NCI-H1048 (cell line): ENCODE measurements around the gene SOX12.
"Not testable (repeated sequence)": the region's sequence is repeated elsewhere in the genome, so short reads cannot be mapped to it uniquely, and the experiment has no call there.

Source experiments
- DNase-seq: peaks from one replicate; lab custom pipeline; 2025; lab: John Stamatoyannopoulos, UW

The SOX12 gene

DNA sequence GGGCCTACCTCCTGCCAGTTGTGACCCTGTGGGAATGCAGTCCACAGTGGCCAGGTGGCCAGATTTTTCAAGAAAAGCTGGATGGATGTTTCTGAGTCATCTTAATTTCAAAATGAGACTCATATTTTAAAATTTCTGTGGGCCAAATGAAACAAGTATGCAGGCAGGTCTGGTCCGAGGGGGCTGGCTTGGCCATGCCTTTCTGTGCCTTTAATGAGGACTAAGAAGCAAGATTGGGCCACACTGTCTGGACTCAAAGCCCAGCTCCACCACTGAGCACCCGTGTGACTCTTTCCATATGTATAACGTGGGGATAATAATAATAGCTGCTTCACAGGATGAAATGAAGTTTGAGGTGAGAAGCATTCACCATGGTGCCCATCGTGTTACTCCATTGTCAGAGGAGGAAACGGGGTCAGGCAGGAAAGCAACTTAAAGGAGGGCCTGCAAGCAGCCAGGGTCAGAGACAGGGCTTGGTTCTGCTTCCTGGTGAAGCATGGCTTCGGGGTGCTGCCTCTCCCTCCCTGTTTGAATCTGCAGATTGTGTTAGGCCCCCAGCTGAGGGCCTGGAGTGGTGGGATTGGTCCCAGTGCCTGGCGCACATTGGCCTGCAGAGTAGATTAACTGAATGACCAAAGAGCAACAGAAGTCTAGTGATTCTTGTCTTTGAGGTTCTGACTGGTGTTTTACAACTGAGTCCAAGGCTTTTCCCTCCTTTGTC, 3.8 kb downstream of the SOX12 start:
- DNase-seq, result no peak

DNA sequence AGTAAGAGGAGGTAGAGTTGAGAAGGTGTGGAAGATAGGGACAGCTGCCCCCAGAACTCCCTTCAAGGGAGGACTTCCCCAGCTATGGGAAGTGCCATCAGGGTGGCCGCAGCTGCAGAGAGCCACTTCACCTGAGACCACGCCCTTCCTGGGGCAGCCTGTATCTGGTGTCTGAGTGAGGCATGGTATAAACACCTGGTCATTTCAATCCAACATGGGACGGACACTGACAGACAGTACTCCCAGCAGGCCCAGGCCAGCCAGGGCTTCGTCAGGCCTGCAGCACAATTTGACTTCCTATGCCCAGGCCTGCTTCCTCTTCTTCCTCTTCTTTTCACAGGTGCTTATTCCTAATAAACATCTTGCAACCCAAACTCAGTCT, 4.5 kb downstream of the SOX12 start:
- DNase-seq, result no peak

DNA sequence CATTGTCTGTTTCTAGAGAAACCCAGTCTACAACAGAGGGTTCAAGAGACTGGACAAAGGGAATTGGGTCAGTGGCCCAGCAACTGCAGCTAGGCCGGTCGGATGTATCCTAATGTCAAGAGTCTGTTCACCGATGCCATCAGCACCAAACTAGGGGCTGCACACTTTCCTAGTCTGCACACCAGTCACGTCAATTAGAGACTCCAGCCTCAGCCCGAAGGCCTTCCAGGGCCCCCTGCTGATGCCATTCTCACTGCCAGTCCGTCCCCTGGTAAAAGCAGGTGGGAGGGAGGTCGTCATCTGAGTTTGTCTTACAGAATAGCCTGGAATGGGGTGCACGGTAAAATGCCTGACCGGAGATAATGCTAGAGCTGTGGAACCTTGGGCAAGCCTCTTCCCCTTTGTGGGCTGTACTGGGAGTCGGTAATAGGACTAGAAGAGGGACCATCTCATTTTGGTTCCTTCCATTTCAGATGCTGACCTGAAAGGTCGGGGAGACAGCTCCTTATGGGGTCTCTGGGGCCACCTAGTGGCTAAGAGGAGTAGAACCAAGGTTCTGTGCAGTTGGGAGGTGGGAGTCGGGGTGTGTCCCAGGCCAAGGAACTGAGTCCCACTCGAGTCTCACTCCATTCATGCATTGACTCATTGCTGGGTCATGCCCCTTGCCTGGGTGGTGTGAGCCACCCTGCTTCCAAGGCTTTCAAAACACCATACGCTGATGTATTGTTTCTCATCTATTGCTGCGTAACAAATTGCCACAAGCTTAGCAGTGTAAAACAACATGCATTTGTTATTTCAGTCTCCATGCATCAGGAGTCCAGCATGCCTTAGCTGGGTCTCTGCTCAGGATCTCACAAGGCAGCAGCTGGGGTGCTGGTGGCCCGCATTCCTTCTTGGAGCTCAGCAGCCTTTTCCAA, 5.1 kb downstream of the SOX12 start:
- no peak for DNase-seq

DNA sequence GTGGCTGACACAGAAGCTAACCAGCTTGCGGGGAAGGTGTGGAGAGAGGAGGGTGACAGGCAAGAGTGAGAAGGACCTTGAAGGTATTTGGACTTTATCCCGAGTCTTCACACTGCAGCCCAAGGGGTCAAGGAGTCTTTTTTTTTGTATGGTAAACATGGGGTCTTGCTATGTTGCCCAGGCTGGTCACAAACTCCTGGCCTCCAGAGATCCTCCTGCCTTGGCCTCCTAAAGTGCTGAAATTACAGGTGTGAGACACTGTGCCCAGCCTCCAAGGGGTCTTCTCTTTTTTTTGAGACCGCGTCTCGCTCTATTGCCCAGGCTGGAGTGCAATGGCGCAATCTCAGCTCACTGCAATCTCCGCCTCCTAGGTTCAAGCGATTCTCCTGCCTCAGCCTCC, 9.2 kb downstream of the SOX12 start:
- no peak for DNase-seq

DNA sequence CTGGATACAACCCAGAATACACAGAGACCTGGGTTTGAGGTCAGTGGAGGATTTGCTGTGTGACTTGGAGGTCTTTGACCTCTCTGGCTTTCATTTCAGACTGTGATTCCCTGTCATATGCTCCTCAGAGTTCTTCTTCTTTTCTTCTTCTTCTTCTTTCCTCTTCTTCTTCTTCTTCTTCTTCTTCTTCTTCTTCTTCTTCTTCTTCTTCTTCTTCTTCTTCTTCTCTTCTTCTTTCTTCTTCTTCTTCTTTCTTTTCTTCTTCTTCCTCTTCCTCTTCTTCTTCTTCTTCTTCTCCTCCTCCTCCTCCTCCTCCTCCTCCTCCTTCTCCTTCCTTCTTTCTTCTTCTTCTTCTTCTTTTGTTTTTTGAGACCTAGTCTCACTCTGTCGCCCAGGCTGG, 10.7 kb downstream of the SOX12 start:
- not testable (repeated sequence) for DNase-seq

DNA sequence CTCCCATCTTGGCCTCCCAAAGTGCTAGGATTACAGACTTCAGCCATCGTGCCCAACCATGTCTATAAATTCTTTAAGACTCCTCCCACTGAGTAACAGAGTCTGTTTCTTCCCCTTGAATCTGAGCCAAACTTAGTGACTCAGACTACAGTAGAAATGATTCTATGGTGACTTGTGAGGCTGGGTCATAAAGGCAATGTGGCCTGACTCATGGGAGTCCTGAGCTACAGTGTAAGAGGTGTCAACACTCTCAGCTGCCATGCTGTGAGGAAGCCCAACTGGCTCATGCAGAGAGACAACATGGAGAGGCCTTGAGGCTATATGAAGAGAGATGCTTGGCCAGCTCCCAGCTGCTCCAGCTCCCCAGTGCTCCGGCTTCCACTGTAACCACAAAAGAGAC, 16.3 kb downstream of the SOX12 start:
- DNase-seq, result no peak

DNA sequence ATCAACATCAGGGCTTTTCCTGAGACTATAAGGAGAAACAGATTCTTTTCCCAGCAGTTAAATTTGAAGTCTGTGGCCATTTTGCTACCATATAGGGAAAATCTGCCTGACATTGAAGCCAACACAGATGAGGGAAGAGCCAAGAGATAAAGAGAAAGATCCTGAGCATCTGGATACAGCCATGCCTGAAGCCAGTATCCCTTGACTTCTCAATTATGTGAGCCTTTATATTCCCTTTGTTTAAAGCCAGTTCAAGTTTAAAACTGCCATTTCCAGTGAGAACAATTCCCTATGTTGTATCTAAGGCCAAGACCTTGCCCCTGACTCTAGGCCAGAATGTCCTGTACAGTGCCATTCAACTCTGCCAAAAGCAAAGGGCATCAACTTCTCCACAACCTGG, 17.8 kb downstream of the SOX12 start:
- DNase-seq, result no peak

DNA sequence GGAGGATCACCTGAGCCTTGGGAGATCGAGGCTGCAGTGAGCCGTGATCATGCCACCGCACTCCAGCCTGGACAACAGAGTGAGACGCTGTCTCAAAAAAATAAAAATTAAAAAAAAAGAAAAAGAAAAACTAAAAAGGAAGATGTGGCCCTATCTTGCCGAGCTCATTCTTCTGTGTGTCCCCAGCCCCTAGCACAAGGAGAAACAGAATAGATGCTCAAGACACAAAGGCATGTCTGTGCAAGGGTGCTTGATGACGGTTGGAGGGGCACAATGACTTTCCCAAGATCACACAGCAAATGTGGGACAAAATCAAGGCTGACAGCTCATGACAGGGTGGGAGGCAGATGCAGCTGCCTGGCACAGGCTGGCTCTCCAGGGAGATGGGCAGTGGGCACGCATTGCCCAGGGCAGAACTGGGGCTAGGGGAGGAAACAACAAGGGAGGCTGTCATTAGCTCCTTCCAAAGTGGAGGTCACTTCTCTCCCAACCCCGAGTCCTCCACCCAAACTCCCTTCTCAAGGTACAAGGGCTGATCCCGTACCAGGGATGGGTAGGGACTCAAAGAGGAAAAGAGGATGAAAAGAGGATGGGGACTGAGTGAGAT, 20.8 kb downstream of the SOX12 start:
- DNase-seq, result no peak

DNA sequence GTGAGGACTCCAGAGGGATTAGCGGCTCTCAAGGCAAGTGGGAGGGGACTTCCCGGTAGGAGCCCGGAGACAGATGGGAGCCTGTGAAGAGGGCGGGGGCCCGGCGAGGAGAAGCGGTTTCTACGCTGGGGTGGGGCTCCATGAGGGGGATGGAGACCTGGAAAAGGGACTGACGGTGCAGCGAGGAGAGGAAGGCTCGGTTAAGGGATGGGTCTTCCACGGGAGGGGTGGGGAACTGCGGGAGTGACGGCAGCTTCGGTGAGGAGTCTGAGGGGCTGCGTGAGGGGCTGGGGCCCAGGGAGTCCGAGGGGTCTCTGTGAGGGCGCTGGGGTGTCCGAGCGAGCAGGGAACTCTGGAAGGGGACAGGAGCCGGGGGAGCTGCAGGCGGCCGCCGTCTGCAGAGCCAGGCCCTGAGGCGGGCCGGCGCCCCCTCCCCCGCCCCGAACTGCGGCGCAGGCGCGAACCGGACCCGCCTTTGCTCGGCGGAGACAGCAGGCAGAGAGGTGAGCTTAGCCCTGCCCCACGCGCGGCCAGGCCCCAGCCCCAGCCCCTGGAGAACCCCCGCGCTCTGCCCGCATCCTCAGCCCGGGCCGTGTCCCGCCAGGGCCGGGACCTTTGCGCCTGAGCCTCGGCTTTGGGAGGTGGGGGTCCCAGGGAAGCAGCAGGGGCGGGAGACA, 21.4 kb downstream of the SOX12 start, which contains the start of gene NRSN2:
Gene NRSN2, plus strand, starts transcription at position 472 of the 677 bp plus-strand sequence. CDS start 2,533 bp downstream, outside the sequence.
- peak; percentile 21 for DNase-seq

DNA sequence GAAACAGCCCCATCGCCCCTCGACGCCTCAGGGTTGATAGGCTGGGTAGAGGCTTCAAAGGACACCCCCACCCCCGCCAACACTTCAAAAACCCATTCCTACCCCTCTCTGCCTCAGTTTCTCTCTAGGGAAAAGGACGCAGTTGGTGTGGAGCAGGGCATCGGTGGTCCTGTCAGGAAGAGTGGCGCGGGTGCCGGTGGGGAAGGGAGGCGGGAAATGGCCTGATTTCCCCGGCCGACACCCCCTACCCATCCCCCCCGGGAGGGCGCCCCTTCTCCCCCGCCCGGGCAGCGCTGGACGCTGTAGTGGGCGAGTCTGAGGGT, 21.9 kb downstream of the SOX12 start:
- DNase-seq, result no peak

DNA sequence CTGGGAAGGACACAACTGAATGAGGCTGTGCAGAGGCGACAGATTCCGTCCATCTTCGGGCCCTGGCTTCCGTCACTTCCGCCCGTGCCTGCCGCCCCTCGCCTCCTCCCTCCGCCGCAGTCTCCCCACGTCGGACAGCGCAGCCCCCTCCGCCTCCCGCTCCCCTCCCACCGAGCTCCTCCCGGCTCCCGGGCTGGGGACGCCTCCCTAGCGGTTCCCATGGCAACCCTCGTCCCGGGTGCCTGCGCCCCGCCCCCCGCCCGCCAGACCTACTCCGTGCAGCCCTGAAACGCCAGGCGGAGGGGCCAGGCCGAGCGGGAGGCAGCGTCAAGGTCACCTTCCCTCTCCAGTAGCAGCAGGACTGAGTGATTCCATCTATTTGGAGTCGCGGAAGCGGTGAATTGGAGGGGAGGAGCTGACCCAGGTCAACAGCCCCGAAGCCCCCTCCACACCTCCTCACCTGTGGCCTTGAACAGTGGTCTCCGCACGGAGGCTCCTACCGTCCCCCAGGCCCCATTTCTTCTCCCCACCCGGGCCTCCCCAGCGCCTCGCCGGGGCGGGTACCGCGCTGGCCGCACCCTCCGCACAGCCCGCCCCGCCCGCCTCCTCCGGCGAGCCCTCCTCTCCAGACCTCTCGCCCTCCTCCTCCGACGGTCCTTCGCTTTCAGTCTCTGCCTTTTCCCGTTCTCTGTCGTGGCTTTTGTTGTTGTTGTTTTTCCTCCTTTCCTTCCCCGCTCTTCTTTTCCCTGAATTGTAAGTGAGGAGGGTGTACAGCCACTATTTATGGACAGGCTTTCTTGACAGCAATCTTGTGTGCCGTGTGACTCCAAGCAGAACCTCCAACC, 22.5 kb downstream of the SOX12 start:
- DNase-seq, result peak; percentile 84

DNA sequence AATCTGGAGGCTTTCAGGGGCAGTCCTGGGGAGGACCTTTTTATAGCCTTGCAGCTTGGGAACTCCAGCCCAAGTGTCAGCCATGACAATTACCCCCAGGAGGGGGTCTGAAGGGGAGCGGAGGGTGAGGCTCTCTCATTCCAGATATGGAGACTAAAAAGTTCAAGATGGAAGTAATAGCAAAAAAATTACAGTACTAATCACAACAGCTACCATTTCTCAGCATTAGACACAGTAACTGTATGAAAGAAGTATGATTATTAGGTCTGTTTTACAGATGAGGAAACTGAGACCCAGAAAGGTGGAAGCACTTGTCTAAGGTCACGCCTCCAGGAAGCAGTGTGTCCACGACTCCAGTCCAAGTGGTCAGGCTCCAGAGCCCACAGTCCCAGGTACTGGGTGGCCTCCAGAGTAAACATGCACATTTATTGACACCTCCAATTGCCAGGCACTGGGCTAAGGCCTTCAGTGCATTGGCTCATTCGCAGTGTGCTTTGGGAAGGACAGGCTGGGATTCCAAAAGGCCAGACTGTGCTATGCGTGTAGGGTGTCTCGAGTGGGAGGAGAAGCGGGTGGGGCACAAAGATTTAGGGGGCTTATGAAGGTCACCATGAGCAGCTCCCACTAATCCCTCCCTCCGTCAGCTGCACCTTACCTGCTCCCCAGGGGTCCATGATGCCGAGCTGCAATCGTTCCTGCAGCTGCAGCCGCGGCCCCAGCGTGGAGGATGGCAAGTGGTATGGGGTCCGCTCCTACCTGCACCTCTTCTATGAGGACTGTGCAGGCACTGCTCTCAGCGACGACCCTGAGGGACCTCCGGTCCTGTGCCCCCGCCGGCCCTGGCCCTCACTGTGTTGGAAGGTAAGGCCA, 23.9 kb downstream of the SOX12 start:
- DNase-seq, result no peak

DNA sequence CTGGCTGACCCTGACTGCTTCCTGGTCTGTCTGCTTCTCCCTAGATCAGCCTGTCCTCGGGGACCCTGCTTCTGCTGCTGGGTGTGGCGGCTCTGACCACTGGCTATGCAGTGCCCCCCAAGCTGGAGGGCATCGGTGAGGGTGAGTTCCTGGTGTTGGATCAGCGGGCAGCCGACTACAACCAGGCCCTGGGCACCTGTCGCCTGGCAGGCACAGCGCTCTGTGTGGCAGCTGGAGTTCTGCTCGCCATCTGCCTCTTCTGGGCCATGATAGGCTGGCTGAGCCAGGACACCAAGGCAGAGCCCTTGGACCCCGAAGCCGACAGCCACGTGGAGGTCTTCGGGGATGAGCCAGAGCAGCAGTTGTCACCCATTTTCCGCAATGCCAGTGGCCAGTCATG, 27.8 kb downstream of the SOX12 start:
- no peak for DNase-seq

DNA sequence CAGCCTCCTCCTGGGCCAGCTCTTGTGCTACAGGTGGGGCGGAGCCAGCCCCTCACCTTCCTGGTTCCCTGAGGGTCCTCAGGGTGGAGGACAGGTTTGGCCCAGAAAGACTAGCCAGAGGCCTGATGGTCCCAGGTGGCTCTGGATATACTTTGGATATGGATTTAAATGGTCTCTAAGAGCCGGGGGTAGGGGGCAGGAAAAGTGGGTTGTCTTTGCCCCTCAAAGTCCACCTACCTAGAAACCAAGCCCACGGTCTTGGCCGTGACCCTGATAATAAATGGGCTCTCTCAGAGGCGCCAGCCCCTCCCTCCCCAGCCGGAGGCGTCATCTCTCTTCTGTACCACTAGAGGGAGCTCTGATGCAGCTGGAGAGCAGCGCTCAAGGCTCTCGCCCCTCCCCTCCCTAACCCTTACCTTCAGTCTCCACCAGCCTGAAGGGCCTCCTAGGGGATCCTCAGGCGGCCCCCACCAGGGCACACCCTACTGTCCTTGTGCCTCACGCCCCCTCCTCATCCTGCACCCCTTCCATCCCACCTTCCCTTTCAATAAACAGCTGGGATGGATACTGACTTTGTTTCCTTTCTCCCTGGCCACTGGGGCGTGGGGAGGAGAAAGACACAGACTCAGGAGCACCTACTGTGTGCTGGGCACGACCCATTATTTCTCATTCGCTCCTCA, 29.1 kb downstream of the SOX12 start:
- peak; percentile 41 for DNase-seq

DNA sequence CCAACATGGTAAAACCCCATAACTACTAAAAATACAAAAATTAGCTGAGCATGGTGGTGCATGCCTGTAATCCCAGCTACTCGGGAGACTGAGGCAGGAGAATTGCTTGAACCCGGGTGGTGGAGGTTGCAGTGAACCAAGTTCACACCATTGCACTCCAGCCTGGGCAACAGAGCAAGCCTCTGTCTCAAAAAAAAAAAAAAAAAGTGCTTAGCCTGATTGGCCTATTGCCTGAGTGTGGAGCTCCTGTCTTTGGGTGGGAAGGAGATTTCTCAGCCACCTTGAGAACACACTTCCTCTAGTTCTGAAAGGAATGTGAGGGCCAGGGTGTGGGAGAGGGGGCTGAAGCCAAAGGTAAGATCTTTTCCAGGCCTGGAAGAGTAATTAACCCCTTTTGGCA, 30.8 kb downstream of the SOX12 start:
- not testable (repeated sequence) for DNase-seq

DNA sequence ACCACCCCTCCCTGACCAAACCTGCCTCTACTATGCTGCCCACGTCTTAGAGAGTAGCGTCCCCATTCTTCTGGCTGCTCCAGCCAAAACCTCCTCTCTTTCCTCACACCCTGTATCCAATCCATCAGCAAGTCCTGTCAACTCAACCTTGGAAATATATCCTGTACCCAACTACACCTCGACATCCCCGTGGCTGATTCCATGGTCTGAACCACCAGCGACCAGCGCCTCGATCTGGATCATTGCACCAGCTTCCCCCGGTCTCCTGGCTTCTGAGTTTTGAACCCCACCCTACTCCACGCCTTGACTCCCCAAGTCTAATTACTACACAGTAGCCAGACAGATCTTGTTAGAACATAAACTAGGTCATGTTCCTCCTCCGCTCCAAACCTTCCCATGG, 31.4 kb downstream of the SOX12 start:
- DNase-seq, result no peak

DNA sequence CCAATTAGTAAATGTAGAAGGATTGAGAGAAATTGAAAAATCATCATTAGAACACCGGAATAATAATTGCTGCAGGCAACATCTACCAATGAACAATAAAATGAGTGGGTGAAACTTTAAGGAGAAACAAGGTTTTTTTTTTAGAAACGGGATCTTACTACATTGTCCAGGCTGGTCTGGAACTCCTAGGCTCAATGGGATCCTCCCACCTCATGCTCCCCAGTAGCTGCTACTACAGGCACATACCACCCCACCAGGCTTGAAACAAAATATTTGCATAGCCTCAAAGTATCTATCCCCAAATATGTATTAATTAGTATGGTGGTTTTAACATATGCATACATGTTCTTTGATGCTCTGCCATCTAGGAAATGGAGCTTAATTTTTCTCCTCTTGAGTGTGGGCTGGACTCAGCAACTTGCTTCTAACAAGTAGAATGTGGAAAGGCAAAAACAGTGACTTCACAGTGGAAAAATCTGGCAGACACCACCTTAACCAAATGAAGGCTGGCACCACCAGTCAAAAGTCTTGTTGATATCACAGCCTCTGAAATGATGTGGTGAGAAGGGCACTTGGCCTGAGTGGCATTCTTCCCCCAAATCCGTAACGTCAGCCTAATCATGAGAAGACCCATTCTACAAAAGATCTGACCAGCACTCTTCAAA, 33.7 kb downstream of the SOX12 start:
- DNase-seq, result no peak

DNA sequence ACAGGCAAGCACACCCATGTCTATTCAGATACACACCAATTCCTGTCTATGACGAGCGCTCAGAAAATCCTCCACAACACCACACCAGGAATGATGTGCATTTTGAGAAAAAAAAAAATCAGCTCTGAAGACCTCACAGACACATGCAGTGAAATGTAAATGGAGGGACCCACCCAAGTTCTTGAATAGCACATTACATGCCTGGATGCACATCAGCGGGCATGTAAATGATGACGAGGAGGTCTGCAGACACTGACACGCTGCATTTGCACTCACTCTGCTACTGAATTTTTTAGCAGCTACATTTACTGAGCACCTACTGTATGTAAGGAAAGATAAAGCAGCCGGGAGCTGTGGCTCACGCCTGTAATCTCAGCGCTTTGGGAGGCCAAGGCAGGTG, 36.2 kb downstream of the SOX12 start:
- DNase-seq, result no peak
